ENCODE results near the gene HS3ST3A1. TPM values are rescaled to one million over a fixed set of nuclear protein-coding genes. Genes with fewer than 3 reads are reported as not detected.

HS3ST3A1 gene
- total RNA-seq, 1 donor from 2014 or later = not detected

DNA sequence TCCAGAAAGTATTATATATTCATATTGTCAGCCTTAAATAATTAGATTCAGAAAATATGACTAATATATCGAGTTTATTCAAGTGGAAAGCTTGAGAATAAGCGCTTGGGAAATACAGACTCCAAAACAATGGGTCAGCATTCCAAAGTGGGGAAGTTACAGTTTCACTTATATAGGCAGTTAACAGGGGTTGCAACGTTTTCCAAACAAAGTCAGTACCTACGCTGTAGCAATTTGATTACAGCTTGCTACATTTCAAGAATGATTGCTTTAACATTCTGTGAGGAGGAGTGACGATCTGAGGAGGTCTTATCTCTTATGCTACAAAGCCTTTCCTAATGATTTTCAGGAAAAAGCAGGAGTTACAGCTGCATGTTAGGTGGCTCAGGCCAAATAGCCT is 34.2 kb upstream of the HS3ST3A1 start:
- CTCF ChIA-PET = no interaction called here
- ATAC-seq (ENCODE audit: low read depth) = no peak
- intact Hi-C loops (cut with micrococcal nuclease) = no loop called here

DNA sequence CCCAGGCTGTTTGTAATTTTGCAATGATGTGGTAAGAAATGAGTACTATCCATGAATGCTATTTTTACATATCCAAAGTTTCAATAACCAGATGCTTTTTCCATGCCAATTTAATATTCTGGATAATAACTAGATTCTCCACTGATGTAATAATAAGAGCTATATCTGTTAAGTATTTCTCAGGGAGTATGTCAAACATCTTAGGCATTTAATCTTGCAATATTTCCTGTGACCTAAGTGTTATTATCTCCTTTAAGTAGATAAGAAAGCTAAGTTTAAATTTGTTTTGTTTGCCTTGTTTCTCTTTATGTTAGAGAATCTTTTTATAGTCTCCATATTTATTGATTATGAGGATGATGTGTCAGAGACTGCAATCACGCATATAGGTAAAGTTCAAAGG is 32.3 kb upstream of the HS3ST3A1 start:
- ChIA-PET CTCF (no interaction called here), POLR2A (no interaction called here)
- no peaks in the 10 kb centered on the region for H3K4me1 Mint-ChIP-seq
- ATAC-seq (ENCODE audit: low read depth) (no peak), DNase-seq (no peak)
- H3K4me3 Mint-ChIP-seq = no peak overlapping the region
- intact Hi-C loops (cut with micrococcal nuclease) = no loop called here
- H3K9me3 Mint-ChIP-seq = no peaks in the 10 kb centered on the region
- peaks cover 8% of the 10 kb centered on the region for H3K27me3 Mint-ChIP-seq
- H3K27ac Mint-ChIP-seq = no peak overlapping the region
- no peaks in the 10 kb centered on the region for H3K36me3 Mint-ChIP-seq (ENCODE audit: low read depth)
- TF ChIP-seq, protein P1, sequence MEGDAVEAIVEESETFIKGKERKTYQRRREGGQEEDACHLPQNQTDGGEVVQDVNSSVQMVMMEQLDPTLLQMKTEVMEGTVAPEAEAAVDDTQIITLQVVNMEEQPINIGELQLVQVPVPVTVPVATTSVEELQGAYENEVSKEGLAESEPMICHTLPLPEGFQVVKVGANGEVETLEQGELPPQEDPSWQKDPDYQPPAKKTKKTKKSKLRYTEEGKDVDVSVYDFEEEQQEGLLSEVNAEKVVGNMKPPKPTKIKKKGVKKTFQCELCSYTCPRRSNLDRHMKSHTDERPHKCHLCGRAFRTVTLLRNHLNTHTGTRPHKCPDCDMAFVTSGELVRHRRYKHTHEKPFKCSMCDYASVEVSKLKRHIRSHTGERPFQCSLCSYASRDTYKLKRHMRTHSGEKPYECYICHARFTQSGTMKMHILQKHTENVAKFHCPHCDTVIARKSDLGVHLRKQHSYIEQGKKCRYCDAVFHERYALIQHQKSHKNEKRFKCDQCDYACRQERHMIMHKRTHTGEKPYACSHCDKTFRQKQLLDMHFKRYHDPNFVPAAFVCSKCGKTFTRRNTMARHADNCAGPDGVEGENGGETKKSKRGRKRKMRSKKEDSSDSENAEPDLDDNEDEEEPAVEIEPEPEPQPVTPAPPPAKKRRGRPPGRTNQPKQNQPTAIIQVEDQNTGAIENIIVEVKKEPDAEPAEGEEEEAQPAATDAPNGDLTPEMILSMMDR (IDR thresholded peaks at IDR 0.05) = no peak

More for the DNA sequence above, 34.2 kb upstream of the HS3ST3A1 start:
- Mint-ChIP-seq H3K27ac (no peak overlapping the region), H3K4me3 (no peak overlapping the region), H3K27me3 (peaks cover 5% of the 10 kb centered on the region), H3K9me3 (no peaks in the 10 kb centered on the region), H3K36me3 (ENCODE audit: low read depth) (no peaks in the 10 kb centered on the region), H3K4me1 (no peaks in the 10 kb centered on the region)
- TF ChIP-seq, protein P1 (IDR thresholded peaks at IDR 0.05) = no peak
- no peak for DNase-seq
- POLR2A ChIA-PET = no interaction called here

DNA sequence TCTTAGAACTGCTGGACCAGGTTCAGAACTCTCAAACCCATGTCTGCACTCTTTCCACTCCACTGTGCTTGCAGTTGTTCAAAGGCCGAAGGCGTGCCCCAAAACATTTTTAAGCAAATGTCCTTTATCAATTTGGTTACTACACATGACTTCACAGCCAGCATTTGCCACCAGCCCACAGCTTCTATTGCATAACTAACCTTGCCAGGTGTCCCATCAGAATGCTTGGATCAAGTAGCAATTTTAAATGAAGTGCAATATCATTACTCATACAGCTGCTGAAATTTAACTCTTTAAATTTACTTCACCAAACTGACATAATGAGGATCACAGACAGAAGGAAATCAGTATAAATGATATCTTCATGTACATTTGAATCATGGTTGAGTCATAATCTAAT is 29.8 kb upstream of the HS3ST3A1 start:
- H3K27ac Mint-ChIP-seq = no peak overlapping the region
- no peaks in the 10 kb centered on the region for H3K36me3 Mint-ChIP-seq (ENCODE audit: low read depth)
- no peak overlapping the region for H3K4me3 Mint-ChIP-seq
- no peak for DNase-seq
- ChIA-PET CTCF (no interaction called here), POLR2A (no interaction called here)
- no peaks in the 10 kb centered on the region for H3K4me1 Mint-ChIP-seq
- TF ChIP-seq, protein P1 (IDR thresholded peaks at IDR 0.05) = no peak
- peaks cover 6% of the 10 kb centered on the region for H3K27me3 Mint-ChIP-seq
- intact Hi-C loops (cut with micrococcal nuclease) = no loop called here
- H3K9me3 Mint-ChIP-seq = no peaks in the 10 kb centered on the region
- no peak for ATAC-seq (ENCODE audit: low read depth)

DNA sequence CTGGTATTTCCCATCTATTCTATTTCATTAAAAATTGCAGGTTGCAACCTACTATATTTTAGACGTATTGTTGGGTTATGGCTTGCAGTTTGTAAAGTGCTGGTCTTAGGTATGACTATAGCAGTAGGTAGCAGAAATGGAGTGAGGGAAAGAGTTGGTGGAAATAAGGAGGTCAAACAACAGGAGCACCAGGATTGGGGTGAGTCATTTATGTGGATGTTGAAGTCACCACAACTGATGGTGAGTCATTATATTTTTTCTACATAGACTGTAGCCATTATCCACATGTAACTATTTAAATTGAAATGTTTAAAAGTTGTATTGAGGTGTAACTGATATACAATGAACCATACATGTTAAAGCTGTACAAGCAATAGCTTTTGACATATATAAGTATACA is 25.0 kb upstream of the HS3ST3A1 start:
- Mint-ChIP-seq H3K27ac (no peak overlapping the region), H3K27me3 (peaks cover 13% of the 10 kb centered on the region), H3K36me3 (ENCODE audit: low read depth) (no peaks in the 10 kb centered on the region), H3K4me3 (no peak overlapping the region), H3K9me3 (peaks cover 3% of the 10 kb centered on the region), H3K4me1 (no peaks in the 10 kb centered on the region)
- ATAC-seq (ENCODE audit: low read depth) (no peak), DNase-seq (no peak)
- ChIA-PET POLR2A (no interaction called here), CTCF (no interaction called here)
- intact Hi-C loops (cut with micrococcal nuclease) = no loop called here
- TF ChIP-seq, protein P1 (IDR thresholded peaks at IDR 0.05) = no peak

DNA sequence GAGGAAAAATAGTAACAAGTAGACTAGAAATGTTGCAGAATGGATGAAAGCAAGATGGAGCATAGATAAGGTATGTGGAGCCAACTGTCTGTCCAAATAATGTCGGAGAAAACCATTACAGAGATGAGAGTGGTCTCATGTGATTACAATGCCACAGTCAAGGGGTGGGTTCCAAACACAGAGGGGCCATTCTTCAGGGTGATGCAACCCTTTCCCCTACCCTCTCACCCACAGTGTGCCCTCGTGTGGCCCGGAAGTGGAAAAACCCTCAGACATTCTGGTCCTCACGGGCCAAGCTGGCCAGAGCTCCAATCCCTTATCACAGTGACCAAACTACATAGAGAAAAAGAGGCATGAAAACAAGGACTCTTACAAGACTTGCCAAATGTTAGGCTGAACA is 17.7 kb upstream of the HS3ST3A1 start:
- Mint-ChIP-seq H3K27me3 (peaks cover 29% of the 10 kb centered on the region), H3K27ac (no peak overlapping the region), H3K4me3 (no peak overlapping the region), H3K9me3 (peaks cover 3% of the 10 kb centered on the region), H3K36me3 (ENCODE audit: low read depth) (no peaks in the 10 kb centered on the region), H3K4me1 (no peaks in the 10 kb centered on the region)
- no peak for DNase-seq
- intact Hi-C loops (cut with micrococcal nuclease) = no loop called here
- ChIA-PET POLR2A (no interaction called here), CTCF (no interaction called here)
- ATAC-seq (ENCODE audit: low read depth) = no peak
- TF ChIP-seq, protein P1 (IDR thresholded peaks at IDR 0.05) = no peak

All from activated B cell treated with CpG ODN at 0.5 μM for 24 hours (primary cell).